22Rv1 (cell line): Measurements from ENCODE around the gene TAPBP.

ENCODE experiments used
- ZFX ChIP-seq: fragments of 450-650 bp; IDR thresholded peaks from 2 replicates; pipeline ENCODE4 v1.6.1; 2017; ENCODE audit warnings: antibody characterized with exemption, borderline replicate concordance
- TF ChIP-seq, protein P1 (sequence below): fragments of 450-650 bp; IDR thresholded peaks from 2 replicates; pipeline ENCODE4 v1.5.1; 2017; ENCODE audit warnings: mild to moderate bottlenecking

DNA sequence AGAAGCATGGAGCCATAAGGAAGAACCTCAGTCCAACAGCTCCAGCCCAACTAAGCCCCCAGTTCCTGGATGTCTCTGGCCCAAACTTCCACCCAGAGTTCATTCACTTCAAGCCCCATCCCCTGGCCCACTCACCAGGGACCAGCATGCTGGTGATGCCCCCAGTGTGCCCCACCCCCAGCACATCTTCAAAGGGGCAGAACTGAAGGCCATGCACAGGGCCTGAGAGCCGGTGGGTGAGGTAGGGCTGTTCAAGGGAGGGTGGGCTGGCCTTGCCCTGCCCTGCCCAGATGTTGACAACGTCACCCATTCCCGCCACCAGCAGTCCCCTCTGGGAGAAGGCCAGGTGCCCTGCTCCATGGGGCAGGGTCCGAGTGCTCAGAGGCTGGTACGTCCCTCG, 33.3 kb downstream of the TAPBP start:
- TF ChIP-seq, protein P1, sequence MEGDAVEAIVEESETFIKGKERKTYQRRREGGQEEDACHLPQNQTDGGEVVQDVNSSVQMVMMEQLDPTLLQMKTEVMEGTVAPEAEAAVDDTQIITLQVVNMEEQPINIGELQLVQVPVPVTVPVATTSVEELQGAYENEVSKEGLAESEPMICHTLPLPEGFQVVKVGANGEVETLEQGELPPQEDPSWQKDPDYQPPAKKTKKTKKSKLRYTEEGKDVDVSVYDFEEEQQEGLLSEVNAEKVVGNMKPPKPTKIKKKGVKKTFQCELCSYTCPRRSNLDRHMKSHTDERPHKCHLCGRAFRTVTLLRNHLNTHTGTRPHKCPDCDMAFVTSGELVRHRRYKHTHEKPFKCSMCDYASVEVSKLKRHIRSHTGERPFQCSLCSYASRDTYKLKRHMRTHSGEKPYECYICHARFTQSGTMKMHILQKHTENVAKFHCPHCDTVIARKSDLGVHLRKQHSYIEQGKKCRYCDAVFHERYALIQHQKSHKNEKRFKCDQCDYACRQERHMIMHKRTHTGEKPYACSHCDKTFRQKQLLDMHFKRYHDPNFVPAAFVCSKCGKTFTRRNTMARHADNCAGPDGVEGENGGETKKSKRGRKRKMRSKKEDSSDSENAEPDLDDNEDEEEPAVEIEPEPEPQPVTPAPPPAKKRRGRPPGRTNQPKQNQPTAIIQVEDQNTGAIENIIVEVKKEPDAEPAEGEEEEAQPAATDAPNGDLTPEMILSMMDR = no peak
- no peak for TF ChIP-seq ZFX
